IPS DF 6.9 (cell line): Measurements from ENCODE around the gene GABRG3.

Experiments
- DNase-seq: peaks from one replicate; pipeline ENCODE4 v3.0.0-alpha.2; 2013; ENCODE audit warnings: low read depth, low spot score
- H3K27ac ChIP-seq: one replicate; pipeline ENCODE4 v1.5.1; 2013; ENCODE audit warnings: low read length, control low read depth
- H3K27me3 ChIP-seq: 2 replicates; pipeline ENCODE4 v1.6.1; 2013; ENCODE audit warnings: mild to moderate bottlenecking, low read length; ENCODE audit not compliant: control insufficient read depth, insufficient read depth
- H3K36me3 ChIP-seq: 2 replicates; pipeline ENCODE4 v1.6.1; 2013; ENCODE audit warnings: low read length; ENCODE audit not compliant: control insufficient read depth, insufficient read depth
- H3K4me1 ChIP-seq: 2 replicates; pipeline ENCODE4 v1.6.1; 2013; ENCODE audit warnings: low read length; ENCODE audit not compliant: control insufficient read depth, insufficient read depth
- H3K4me3 ChIP-seq: 2 replicates; pipeline ENCODE4 v1.5.1; 2013; ENCODE audit warnings: mild to moderate bottlenecking, low read length
- H3K9me3 ChIP-seq: 2 replicates; pipeline ENCODE4 v1.6.1; 2013; ENCODE audit warnings: low read length, inconsistent platforms; ENCODE audit not compliant: control insufficient read depth, insufficient read depth
- WGBS: extraction: QIAGEN DNeasy Blood & Tissue Kit; methylation state at CpG from one replicate; pipeline ENCODE4 v1.1.7; 2013; ENCODE audit warnings: mixed read lengths, missing lambda C conversion rate; ENCODE audit not compliant: insufficient read length, insufficient coverage; 5-methylcytosine and 5-hydroxymethylcytosine counted together

The GABRG3 gene

GRCh38 chr15:27091270-27091940 is 120.4 kb downstream of the GABRG3 start:
- WGBS: no CpG with 5 or more reads among the region's 9 CpGs
- no peaks in the 10 kb centered on the region for H3K4me1 ChIP-seq
- DNase-seq: no peak

GRCh38 chr15:27092390-27092789 is 121.4 kb downstream of the GABRG3 start:
- no CpG with 5 or more reads among the region's 10 CpGs for WGBS

More at GRCh38 chr15:27091270-27091940, 120.4 kb downstream of the GABRG3 start:
- H3K4me3 ChIP-seq: no peak overlapping the region
- no peaks in the 10 kb centered on the region for H3K36me3 ChIP-seq
- H3K9me3 ChIP-seq: peaks cover 1% of the 10 kb centered on the region; the same call in 1 of the 2 replicates
- no peaks in the 10 kb centered on the region for H3K27me3 ChIP-seq
- no peak overlapping the region for H3K27ac ChIP-seq

GRCh38 chr15:27094235-27094634 is 123.3 kb downstream of the GABRG3 start:
- no CpG with 5 or more reads among the region's 1 CpG for WGBS
- no peak overlapping the region for H3K27ac ChIP-seq
- H3K4me1 ChIP-seq: no peaks in the 10 kb centered on the region
- H3K4me3 ChIP-seq: no peak overlapping the region
- no peak for DNase-seq
- no peaks in the 10 kb centered on the region for H3K36me3 ChIP-seq
- H3K27me3 ChIP-seq: no peaks in the 10 kb centered on the region
- H3K9me3 ChIP-seq: peaks cover 1% of the 10 kb centered on the region; the same call in 1 of the 2 replicates

More at GRCh38 chr15:27092390-27092789, 121.4 kb downstream of the GABRG3 start:
- Histone ChIP-seq H3K9me3 (peaks cover 1% of the 10 kb centered on the region; the same call in 1 of the 2 replicates), H3K27me3 (no peaks in the 10 kb centered on the region), H3K27ac (no peak overlapping the region), H3K4me1 (no peaks in the 10 kb centered on the region), H3K4me3 (no peak overlapping the region), H3K36me3 (no peaks in the 10 kb centered on the region)
- no peak for DNase-seq

GRCh38 chr15:27095886-27096624 is 125.1 kb downstream of the GABRG3 start:
- H3K9me3 ChIP-seq: peaks cover 1% of the 10 kb centered on the region; the same call in 1 of the 2 replicates
- H3K4me3 ChIP-seq: no peak overlapping the region
- H3K4me1 ChIP-seq: no peaks in the 10 kb centered on the region
- WGBS: no CpG with 5 or more reads among the region's 8 CpGs
- no peak overlapping the region for H3K27ac ChIP-seq
- H3K27me3 ChIP-seq: no peaks in the 10 kb centered on the region
- no peak for DNase-seq
- H3K36me3 ChIP-seq: no peaks in the 10 kb centered on the region

- Histone ChIP-seq H3K27me3 (no peaks in the 10 kb centered on the region), H3K9me3 (peaks cover 1% of the 10 kb centered on the region; the same call in 1 of the 2 replicates), H3K4me1 (no peaks in the 10 kb centered on the region), H3K27ac (no peak overlapping the region), H3K4me3 (no peak overlapping the region), H3K36me3 (no peaks in the 10 kb centered on the region)
- no peak for DNase-seq
- WGBS: no CpG with 5 or more reads among the region's 3 CpGs
Measured at GRCh38 chr15:27097506-27097905, 126.5 kb downstream of the GABRG3 start.

GRCh38 chr15:27101982-27102381 is 131.0 kb downstream of the GABRG3 start:
- Histone ChIP-seq H3K4me3 (no peak overlapping the region), H3K27me3 (no peaks in the 10 kb centered on the region), H3K4me1 (no peaks in the 10 kb centered on the region), H3K27ac (no peak overlapping the region), H3K36me3 (no peaks in the 10 kb centered on the region), H3K9me3 (no peaks in the 10 kb centered on the region)
- WGBS: no CpG with 5 or more reads among the region's 9 CpGs
- no peak for DNase-seq

GRCh38 chr15:27111323-27111722 is 140.3 kb downstream of the GABRG3 start:
- H3K4me3 ChIP-seq: no peak overlapping the region
- H3K36me3 ChIP-seq: no peaks in the 10 kb centered on the region
- H3K27ac ChIP-seq: no peak overlapping the region
- H3K4me1 ChIP-seq: no peaks in the 10 kb centered on the region
- no peak for DNase-seq
- H3K27me3 ChIP-seq: no peaks in the 10 kb centered on the region
- H3K9me3 ChIP-seq: 0 out of 2 replicates have a peak, but pooled peaks cover 1% of the 10 kb centered on the region
- WGBS: no CpG with 5 or more reads among the region's 4 CpGs

GRCh38 chr15:27114473-27114872 is 143.5 kb downstream of the GABRG3 start:
- Histone ChIP-seq H3K27me3 (no peaks in the 10 kb centered on the region), H3K4me1 (no peaks in the 10 kb centered on the region), H3K9me3 (0 out of 2 replicates have a peak, but pooled peaks cover 1% of the 10 kb centered on the region), H3K27ac (no peak overlapping the region), H3K4me3 (no peak overlapping the region), H3K36me3 (no peaks in the 10 kb centered on the region)
- no peak for DNase-seq
- no CpG with 5 or more reads among the region's 1 CpG for WGBS

GRCh38 chr15:27119695-27120266 is 148.8 kb downstream of the GABRG3 start:
- Histone ChIP-seq H3K27ac (no peak overlapping the region), H3K4me1 (no peaks in the 10 kb centered on the region), H3K4me3 (no peak overlapping the region), H3K9me3 (peaks cover 3% of the 10 kb centered on the region; the same call in 1 of the 2 replicates), H3K36me3 (no peaks in the 10 kb centered on the region), H3K27me3 (no peaks in the 10 kb centered on the region)
- no peak for DNase-seq
- WGBS: no CpG with 5 or more reads among the region's 5 CpGs

- no peaks in the 10 kb centered on the region for H3K36me3 ChIP-seq
- no peak overlapping the region for H3K27ac ChIP-seq
- WGBS: no CpG with 5 or more reads among the region's 2 CpGs
- H3K4me1 ChIP-seq: no peaks in the 10 kb centered on the region
- H3K4me3 ChIP-seq: no peak overlapping the region
- peaks cover 1% of the 10 kb centered on the region; the same call in 1 of the 2 replicates for H3K9me3 ChIP-seq
- no peaks in the 10 kb centered on the region for H3K27me3 ChIP-seq
- no peak for DNase-seq
Measured at GRCh38 chr15:27121672-27122071, 150.7 kb downstream of the GABRG3 start.
